Measurements from ENCODE around the gene ZFAND2B. TPM values are rescaled to one million over a fixed set of nuclear protein-coding genes. Genes with fewer than 3 reads are reported as not detected.

The ZFAND2B gene
- total and polyA plus RNA-seq, 2 donors (not counting 1 experiment from before 2014, with no cell fraction given) = 55.2 to 115 TPM

DNA sequence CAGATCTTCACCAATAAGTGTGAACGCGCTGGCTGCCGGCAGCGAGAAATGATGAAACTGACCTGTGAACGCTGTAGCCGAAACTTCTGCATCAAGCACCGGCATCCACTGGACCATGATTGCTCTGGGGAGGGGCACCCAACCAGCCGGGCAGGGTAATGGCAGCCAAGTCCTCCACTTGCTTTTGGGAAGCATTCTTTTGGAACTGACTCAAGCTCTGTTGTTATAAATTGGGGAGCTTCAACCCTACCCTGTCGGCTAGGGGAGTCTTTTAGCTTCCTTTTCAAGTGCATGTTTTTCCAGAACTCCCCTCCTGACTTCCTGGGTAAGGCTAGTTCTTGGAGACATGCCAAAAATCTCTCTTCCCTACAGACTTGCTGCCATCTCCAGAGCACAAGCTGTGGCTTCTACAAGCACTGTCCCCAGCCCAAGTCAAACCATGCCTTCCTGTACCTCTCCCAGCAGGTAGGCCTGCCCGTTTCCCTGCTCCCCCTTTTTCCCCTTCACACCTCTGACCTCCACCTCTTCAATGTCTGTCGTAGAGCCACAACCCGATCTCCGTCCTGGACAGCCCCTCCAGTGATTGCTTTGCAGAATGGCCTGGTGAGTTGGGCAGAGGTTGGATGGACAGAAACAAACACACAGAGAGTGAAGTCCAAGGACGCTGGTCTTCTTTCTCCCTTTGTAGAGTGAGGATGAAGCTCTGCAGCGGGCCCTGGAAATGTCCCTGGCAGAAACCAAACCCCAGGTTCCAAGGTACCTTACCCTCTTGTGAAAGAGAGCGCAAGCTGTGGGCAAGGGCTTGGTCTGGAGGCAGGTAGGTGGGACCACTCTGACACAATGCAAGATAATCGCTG, 1.5 kb downstream of the ZFAND2B start:
- Histone ChIP-seq H3K36me3 (replicated peaks in 1 of 2; ENCODE audit: control extremely low read depth in 1 of 2, control insufficient read depth in 1 of 2, extremely low read depth in 1 of 2, insufficient read depth in 2 of 2, low read length in 1 of 2) (peaks cover 7 to 24% of the 10 kb centered on the region in 2 experiments), H3K27ac (ENCODE audit: low read length in 2 of 2) (peak overlapping the region in 1 of 2 donors; percentile 94), H3K79me2 (ENCODE audit: control insufficient read depth, insufficient read depth, low read length) (peaks cover 6% of the 10 kb centered on the region), H3K4me2 (replicated peaks; ENCODE audit: low read depth, low read length, poor library complexity, severe bottlenecking) (peak overlapping the region; percentile 80), H3K9ac (ENCODE audit: low read length) (no peak overlapping the region), H4K20me1 (ENCODE audit: control insufficient read depth, insufficient read depth, low read length, poor library complexity, severe bottlenecking) (peaks cover 14% of the 10 kb centered on the region), H3K9me3 (ENCODE audit: control extremely low read depth in 1 of 3, control insufficient read depth in 2 of 3, insufficient read depth in 1 of 3, low read length in 2 of 3) (no peaks in the 10 kb centered on the region), H3K27me3 (replicated peaks in 1 of 4; ENCODE audit: control extremely low read depth in 1 of 4, control insufficient read depth in 3 of 4, insufficient read depth in 4 of 4, low read length in 3 of 4) (no peaks in the 10 kb centered on the region), H2AFZ (ENCODE audit: insufficient read depth, low read depth, low read length, poor library complexity, severe bottlenecking) (no peak overlapping the region), H3K4me1 (ENCODE audit: control insufficient read depth in 2 of 2, insufficient read depth in 2 of 2, low read length in 2 of 2) (peaks cover 16 to 23% of the 10 kb centered on the region in 2 donors), H3K4me3 (ENCODE audit: control extremely low read depth in 1 of 5, extremely low read depth in 1 of 5, insufficient read depth in 1 of 5, low read depth in 2 of 5, low read length in 4 of 5) (no peak overlapping the region)
- ATAC-seq (ENCODE audit: low read depth) (no peak), DNase-seq (no peak)
- Mint-ChIP-seq H3K9me3 (ENCODE audit: insufficient read depth) (no peaks in the 10 kb centered on the region), H3K4me3 (peak overlapping the region; percentile 69), H3K4me1 (peaks cover 28% of the 10 kb centered on the region), H3K27ac (peak overlapping the region; percentile 79), H3K27me3 (no peaks in the 10 kb centered on the region)
- ChIA-PET POLR2A (interaction anchor here (3.0 kb wide), 1 partner anchor 32 kb away, joined by 46 read pairs; the partner anchor contains the start of genes CNPPD1 and RETREG2), CTCF (interaction anchor here (0.7 to 7.3 kb wide), 9 partner anchors 16 to 92 kb away, joined by 3 to 65 read pairs (median 4); partner anchors contain the start of genes CNPPD1, NHEJ1 and TUBA4A)
- no peak for TF ChIP-seq CTCF (IDR thresholded peaks at IDR 0.05)
- no peak for TF ChIP-seq EZH2 (IDR thresholded peaks at IDR 0.05; ENCODE audit: borderline replicate concordance, insufficient read depth, low read depth, low read length, poor library complexity, severe bottlenecking)
- intact Hi-C loops (cut with micrococcal nuclease) = loop anchor here (1.0 to 2.0 kb wide), 2 partner anchors 21 to 37 kb away; partner anchors contain the start of genes ANKZF1, ATG9A, GLB1L and STK16
- 85% methylated on average over 11 of the region's 17 CpGs for WGBS (ENCODE audit: insufficient coverage)

All from B cell (primary cell).